ENCODE results near the gene ARID1B. TPM values are rescaled to one million over a fixed set of nuclear protein-coding genes. Genes with fewer than 3 reads are reported as not detected.

ARID1B gene
- total and polyA plus RNA-seq, 4 donors: 7.0 to 49.0 (median 24.2) TPM

DNA sequence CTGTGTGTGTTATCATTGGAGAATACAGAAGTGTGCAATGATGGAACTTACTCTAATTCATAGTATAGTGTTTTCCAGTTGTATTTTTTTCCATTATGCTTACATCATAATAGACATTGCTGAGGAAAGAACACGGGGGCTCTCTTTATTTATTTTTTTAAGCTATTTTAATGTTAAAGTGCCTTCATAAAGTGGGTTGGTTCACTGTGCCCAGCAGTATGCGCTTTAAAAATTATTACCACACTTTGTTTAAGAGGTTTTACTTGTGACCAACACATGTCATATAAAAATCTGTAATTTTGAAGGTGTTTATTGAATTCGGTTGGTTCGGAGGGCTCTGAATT lies 330.4 kb downstream of the ARID1B start:
- peaks cover 0 to 5% (median 2%) of the 10 kb centered on the region in 4 donors for H3K4me1 ChIP-seq (ENCODE audit: control insufficient read depth in 4 of 4, insufficient read depth in 4 of 4, low read length in 3 of 4)
- H3K27ac ChIP-seq (ENCODE audit: low read depth in 1 of 2, low read length in 2 of 2): no peak overlapping the region
- TF ChIP-seq GABPA (IDR thresholded peaks at IDR 0.05 in 1 of 2, conservative IDR thresholded peaks at IDR 0.05 in 1 of 2) (no peak), HNF4G (IDR thresholded peaks at IDR 0.05) (no peak), YY1 (IDR thresholded peaks at IDR 0.05) (no peak), RAD21 (IDR thresholded peaks at IDR 0.05) (no peak)
- TF ChIP-seq, protein P1, sequence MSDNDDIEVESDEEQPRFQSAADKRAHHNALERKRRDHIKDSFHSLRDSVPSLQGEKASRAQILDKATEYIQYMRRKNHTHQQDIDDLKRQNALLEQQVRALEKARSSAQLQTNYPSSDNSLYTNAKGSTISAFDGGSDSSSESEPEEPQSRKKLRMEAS (IDR thresholded peaks at IDR 0.05): no peak
- peaks cover 0 to 9% (median 0%) of the 10 kb centered on the region in 4 donors for H3K36me3 ChIP-seq (ENCODE audit: control insufficient read depth in 4 of 4, insufficient read depth in 3 of 4, low read depth in 1 of 4, low read length in 3 of 4)
- H3K27me3 ChIP-seq (ENCODE audit: control insufficient read depth in 4 of 4, insufficient read depth in 4 of 4, low read length in 3 of 4): no peaks in the 10 kb centered on the region
- no peak overlapping the region for H3K4me3 ChIP-seq (ENCODE audit: low read depth in 1 of 3, low read length in 3 of 3)
- no peak overlapping the region for H3K9ac ChIP-seq (ENCODE audit: low read depth in 1 of 2, low read length in 2 of 2)
- WGBS: 90% methylated on average over 4 of the region's 4 CpGs
- H3K9me3 ChIP-seq (ENCODE audit: control insufficient read depth in 4 of 4, low read length in 3 of 4): no peaks in the 10 kb centered on the region
- no peak for DNase-seq (ENCODE audit: low spot score)

DNA sequence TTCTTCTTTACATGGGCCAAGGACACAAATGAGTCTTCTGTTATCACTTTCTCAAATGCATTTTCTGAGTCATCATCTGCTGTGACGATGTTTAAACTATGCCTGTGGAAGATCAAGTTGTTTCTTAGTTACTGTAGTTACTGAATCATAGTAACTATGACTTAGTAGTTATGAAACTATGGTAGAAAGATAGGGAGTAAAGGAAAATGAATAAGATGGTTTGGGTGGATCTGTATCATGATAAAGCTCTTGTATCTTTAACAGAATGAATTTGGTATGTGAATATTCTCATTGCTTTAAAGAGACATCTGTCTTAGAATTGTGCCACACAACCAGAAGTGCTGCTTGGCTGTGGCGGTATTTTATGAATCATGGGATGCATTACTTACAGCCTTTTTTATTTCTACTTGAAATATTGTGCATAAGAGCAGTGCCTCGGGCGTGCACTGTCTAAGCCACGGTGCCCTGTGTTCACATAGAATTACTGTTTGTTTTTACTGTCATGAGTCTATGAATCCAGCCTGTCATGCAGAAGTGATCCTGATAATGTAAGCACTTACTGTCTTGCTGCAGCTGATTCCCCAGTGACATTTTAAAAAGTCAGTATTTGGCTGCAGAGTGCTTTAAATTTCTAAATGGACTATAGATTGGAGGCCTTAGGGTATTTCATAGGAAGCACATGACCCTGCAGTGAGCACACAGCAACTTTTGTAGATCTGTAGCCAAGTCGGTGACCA lies 330.9 kb downstream of the ARID1B start:
- no peak for DNase-seq (ENCODE audit: low spot score)
- TF ChIP-seq RXRA (IDR thresholded peaks at IDR 0.05): no peak
- TF ChIP-seq, protein P1 (IDR thresholded peaks at IDR 0.05): no peak
- no peak for TF ChIP-seq EGR1 (IDR thresholded peaks at IDR 0.05; ENCODE audit: low read depth in 2 of 2)
- no peak for TF ChIP-seq FOXA1 (IDR thresholded peaks at IDR 0.05)
- TF ChIP-seq NR2F2 (IDR thresholded peaks at IDR 0.05): no peak
- TF ChIP-seq HNF4A (conservative IDR thresholded peaks at IDR 0.05): no peak
- no peak for TF ChIP-seq YY1 (IDR thresholded peaks at IDR 0.05)
- no peak for TF ChIP-seq TAF1 (conservative IDR thresholded peaks at IDR 0.05)
- TF ChIP-seq, protein P2, sequence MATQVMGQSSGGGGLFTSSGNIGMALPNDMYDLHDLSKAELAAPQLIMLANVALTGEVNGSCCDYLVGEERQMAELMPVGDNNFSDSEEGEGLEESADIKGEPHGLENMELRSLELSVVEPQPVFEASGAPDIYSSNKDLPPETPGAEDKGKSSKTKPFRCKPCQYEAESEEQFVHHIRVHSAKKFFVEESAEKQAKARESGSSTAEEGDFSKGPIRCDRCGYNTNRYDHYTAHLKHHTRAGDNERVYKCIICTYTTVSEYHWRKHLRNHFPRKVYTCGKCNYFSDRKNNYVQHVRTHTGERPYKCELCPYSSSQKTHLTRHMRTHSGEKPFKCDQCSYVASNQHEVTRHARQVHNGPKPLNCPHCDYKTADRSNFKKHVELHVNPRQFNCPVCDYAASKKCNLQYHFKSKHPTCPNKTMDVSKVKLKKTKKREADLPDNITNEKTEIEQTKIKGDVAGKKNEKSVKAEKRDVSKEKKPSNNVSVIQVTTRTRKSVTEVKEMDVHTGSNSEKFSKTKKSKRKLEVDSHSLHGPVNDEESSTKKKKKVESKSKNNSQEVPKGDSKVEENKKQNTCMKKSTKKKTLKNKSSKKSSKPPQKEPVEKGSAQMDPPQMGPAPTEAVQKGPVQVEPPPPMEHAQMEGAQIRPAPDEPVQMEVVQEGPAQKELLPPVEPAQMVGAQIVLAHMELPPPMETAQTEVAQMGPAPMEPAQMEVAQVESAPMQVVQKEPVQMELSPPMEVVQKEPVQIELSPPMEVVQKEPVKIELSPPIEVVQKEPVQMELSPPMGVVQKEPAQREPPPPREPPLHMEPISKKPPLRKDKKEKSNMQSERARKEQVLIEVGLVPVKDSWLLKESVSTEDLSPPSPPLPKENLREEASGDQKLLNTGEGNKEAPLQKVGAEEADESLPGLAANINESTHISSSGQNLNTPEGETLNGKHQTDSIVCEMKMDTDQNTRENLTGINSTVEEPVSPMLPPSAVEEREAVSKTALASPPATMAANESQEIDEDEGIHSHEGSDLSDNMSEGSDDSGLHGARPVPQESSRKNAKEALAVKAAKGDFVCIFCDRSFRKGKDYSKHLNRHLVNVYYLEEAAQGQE (IDR thresholded peaks at IDR 0.05): no peak
- no peaks in the 10 kb centered on the region for H3K9me3 ChIP-seq (ENCODE audit: control insufficient read depth in 4 of 4, low read length in 3 of 4)
- no peak overlapping the region for H3K27ac ChIP-seq (ENCODE audit: low read depth in 1 of 2, low read length in 2 of 2)
- WGBS: 77% methylated on average over 6 of the region's 6 CpGs
- H3K4me3 ChIP-seq (ENCODE audit: low read depth in 1 of 3, low read length in 3 of 3): no peak overlapping the region
- H3K9ac ChIP-seq (ENCODE audit: low read depth in 1 of 2, low read length in 2 of 2): no peak overlapping the region
- peaks cover 0 to 5% (median 2%) of the 10 kb centered on the region in 4 donors for H3K4me1 ChIP-seq (ENCODE audit: control insufficient read depth in 4 of 4, insufficient read depth in 4 of 4, low read length in 3 of 4)
- no peaks in the 10 kb centered on the region for H3K27me3 ChIP-seq (ENCODE audit: control insufficient read depth in 4 of 4, insufficient read depth in 4 of 4, low read length in 3 of 4)
- peaks cover 0 to 9% (median 0%) of the 10 kb centered on the region in 4 donors for H3K36me3 ChIP-seq (ENCODE audit: control insufficient read depth in 4 of 4, insufficient read depth in 3 of 4, low read depth in 1 of 4, low read length in 3 of 4)

DNA sequence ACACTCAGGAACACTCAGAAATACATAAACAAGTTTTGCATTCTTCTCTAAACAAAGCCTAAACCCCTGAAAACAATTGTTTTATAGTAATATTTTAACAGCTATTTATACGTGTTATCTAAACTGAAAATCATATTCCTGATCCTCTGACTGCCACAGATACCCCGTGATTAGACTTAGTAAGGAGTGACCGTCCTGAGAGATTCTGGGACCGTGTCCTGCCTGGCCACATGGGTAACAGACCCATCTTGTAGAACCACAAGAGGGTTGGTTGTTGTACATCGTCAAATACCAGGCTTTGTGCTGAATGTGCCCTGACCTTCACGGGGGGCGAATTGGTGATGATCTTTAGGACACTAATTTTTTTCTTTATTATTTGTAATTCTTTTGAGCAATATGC lies 331.7 kb downstream of the ARID1B start:
- Histone ChIP-seq H3K27ac (ENCODE audit: low read depth in 1 of 2, low read length in 2 of 2) (no peak overlapping the region), H3K9me3 (ENCODE audit: control insufficient read depth in 4 of 4, low read length in 3 of 4) (no peaks in the 10 kb centered on the region), H3K27me3 (ENCODE audit: control insufficient read depth in 4 of 4, insufficient read depth in 4 of 4, low read length in 3 of 4) (no peaks in the 10 kb centered on the region), H3K4me3 (ENCODE audit: low read depth in 1 of 3, low read length in 3 of 3) (no peak overlapping the region), H3K9ac (ENCODE audit: low read depth in 1 of 2, low read length in 2 of 2) (no peak overlapping the region), H3K4me1 (ENCODE audit: control insufficient read depth in 4 of 4, insufficient read depth in 4 of 4, low read length in 3 of 4) (peaks cover 0 to 5% (median 2%) of the 10 kb centered on the region in 4 donors), H3K36me3 (ENCODE audit: control insufficient read depth in 4 of 4, insufficient read depth in 3 of 4, low read depth in 1 of 4, low read length in 3 of 4) (peaks cover 0 to 13% (median 4%) of the 10 kb centered on the region in 4 donors)
- no peak for DNase-seq (ENCODE audit: low spot score)
- TF ChIP-seq YY1 (IDR thresholded peaks at IDR 0.05): no peak
- TF ChIP-seq GABPA (IDR thresholded peaks at IDR 0.05 in 1 of 2, conservative IDR thresholded peaks at IDR 0.05 in 1 of 2): no peak
- TF ChIP-seq, protein P1 (IDR thresholded peaks at IDR 0.05): no peak
- no peak for TF ChIP-seq RAD21 (IDR thresholded peaks at IDR 0.05)
- no peak for TF ChIP-seq EGR1 (IDR thresholded peaks at IDR 0.05; ENCODE audit: low read depth in 2 of 2)
- TF ChIP-seq, protein P2 (IDR thresholded peaks at IDR 0.05): no peak
- no peak for TF ChIP-seq TAF1 (conservative IDR thresholded peaks at IDR 0.05)
- WGBS: 95% methylated on average over 7 of the region's 7 CpGs

Data from liver (tissue), 9 donors.